ENCODE data around the gene BTBD8.

Gene BTBD8

DNA sequence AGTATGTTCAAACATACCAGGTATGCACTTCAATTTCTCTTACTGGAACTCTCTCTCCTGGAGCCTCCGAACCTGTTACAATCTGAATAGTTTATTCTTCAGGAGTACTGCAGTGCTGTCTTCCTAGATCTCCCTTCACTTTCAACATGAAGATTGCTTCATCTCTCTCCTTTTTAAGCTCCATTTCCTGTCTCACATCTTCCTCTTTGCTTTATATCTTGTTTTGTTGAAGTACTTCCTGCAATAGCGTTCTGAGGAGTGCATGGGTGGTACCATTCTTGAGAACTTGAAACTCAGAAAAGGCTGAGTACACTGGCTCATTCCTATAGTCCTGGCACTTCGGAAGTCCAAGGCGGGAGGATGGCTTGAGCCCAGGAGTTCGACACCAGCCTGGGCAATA, 121.8 kb downstream of the BTBD8 start:
- no peak for DNase-seq

DNA sequence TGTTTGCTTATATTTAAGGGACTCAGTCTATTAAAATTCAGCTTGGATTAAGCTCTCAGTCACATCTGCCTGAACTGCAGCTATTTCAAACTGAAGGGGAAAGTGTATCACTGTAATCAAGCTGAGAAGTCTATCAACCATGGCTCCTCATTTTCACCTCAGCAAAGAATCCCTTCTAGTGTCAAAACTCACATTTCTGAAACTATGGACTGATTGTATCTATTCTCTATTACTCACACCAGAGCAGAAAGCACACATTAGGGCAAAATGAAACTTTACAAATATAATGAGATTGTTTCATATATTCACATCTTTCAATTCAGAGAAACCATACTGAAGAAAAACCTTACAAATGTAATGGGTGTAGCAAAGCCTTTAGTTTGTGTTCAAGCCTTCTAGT, 123.0 kb downstream of the BTBD8 start:
- no peak for DNase-seq

DNA sequence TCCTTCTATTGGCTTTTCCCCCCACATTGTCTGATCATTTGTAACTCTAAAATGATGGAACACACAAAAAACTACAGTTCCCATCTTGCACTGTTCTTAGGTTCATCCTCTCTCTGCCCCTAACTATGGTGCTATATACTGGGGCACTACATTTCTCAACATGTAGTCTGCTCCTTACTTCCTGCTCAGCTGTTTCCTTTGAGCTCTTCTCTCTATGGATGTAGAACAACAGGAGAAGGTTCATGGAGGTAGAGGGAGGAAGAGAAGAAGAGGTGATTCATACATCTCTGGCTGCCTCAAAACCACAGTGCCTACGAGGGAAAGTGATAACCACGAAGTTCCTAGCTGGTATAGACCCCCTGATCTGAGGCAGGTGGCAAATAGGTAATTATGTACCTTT, 130.6 kb downstream of the BTBD8 start:
- no peak for DNase-seq

DNA sequence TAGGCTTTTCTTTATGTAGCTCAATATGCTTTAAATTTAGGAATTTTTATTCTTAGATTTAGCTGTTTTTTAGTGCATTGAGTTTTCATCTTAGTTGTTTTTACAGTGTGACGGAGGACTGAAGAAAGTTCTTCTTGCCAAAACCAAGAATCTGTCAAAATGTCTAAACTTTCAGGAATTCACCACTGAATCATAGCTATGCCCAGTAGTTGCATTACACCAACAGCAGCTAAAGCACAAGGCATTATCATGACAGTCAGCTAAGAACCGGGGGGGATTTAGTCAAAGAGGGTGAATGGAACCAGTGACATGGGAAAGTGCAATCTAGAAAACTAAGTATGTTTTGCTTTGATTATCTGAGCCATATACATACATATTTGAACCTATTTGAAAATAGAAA, 131.0 kb downstream of the BTBD8 start:
- DNase-seq, result no peak

DNA sequence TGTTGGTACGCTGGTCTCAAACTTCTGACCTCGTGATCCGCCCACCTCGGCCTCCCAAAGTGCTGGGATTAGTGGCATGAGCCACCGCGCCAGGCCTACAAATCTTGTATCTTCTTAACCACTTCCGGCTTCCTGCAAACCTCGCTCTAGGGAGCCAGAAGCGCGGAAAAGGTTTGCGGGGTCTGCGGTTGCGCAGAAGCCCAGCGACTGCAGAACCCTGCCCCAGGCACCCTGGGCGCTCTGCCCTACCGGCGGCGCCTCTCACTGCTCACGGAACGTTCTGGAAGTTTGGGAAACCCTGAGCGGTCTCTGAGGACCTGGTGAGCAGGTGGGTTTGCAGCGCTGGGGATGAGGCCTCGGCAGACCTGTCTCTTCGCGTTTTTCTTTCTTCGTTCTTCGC, 137.6 kb downstream of the BTBD8 start, which contains the start of gene C1orf146:
C1orf146 (plus strand) TSS at position 195 of the 400 bp plus-strand sequence. CDS start 13,506 bp downstream, outside the sequence.
- no peak for DNase-seq

DNA sequence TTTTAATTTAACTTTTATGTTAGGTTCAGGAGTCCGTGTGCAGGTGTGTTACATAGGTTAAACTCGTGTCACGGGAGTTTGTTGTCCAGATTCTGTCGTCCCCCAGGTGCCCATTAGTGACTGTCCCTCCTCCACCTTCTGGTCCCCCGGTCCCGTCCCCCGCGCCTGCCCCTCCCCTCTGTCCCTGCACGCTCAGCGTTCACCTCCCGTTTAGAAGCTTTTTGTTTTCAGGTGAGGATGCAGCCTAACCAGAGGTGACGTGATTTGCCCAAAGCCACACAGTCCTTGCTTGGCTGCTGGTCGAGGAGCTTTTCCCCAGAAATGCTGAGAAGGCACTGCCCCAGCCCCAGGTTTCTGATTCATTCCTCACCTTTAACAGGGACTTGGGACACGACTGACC, 138.4 kb downstream of the BTBD8 start:
- no peak for DNase-seq

DNA sequence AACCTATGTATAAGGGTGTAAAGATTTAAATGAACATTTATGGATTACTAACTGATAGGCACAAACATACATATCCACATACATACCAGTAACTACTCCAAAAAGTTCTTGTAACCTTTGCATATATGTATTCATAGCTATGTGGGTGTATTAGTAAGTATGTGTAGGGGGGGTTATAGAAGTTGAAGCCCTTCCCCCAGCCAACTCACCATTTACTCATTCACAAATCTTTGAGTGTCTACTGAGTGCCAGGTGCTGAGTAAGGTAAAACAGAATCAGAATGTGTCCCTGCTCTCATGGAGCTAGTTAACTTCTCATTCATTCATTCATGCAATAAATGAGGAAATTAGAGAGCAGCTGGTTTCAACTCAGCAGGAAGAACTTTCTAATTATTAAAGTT, 138.9 kb downstream of the BTBD8 start:
- no peak for DNase-seq

DNA sequence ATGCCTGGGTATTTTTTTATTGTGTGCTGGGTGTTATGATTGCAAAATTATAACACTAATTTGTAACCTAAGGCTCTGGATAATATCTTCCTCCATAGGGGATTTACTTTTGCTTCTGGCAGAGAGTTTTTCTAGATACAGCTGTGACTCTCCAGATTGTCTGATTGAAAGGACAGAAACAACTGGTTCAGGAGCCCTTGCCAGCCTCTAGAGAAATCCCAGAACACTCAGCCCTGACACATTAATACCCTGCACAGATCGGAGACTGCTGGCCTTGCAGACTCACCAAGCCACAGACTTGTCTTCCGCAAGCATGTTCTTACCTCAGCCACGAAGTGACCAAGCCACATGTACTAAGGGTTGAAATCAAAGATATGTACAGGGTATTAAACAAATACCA, 148.3 kb downstream of the BTBD8 start:
- no peak for DNase-seq

DNA sequence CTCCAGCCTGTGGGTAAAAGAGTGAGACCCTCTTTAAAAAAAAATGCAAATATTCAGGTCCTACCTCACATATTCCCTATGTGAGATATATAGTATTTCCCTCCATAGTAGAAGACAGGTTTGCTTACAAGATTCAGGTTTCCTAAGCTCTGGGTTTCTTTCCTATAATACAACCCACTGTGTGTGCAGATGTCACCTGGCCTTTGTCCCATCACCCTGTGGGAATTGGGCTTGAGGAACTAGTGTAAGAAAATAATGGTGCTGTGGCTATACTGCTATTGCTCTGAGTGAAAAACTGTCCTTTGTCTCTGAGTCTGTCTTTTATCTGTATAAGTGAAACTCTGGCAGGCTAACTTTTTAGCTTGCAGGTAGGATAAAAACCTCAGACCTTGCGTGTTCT, 150.6 kb downstream of the BTBD8 start:
- no peak for DNase-seq
